ENCODE data around the gene ENOX1.

The ENOX1 gene

DNA sequence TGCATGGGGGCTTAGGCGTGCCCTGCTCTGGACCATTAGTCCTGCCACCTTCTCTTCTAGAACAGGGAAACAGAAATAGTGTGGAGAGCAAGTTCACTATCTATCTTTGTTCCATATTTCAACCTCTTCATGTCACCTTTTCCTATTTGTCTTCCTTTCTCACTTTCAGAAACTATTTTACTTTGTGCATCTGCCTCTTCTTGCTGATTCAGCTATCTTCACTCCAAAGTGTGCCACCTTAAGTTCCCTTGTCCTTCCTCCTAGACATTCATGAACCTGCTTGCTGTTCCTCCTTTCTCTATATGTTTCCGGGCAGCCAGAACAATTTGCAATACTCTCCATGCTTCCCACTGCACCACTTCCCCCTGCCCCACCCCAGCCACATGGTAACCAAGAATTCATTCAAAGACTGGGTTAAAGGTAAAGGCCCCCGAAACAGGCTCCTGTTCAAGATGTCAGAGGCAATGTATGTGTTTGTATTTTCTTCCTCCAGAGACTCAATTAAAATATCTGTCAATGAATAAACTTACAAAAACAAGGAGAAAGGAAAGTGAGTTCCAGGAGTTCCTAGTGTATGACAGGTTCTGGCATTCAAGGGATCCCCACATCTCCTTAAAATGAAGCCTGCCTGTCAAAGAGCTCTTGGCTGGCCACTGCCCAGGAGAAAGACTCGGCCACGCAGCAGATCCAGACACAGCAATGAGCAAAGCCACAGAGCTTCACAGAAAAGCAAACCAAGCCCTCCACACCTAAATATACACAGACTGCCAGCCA lies 495.3 kb downstream of the ENOX1 start:
- Histone ChIP-seq H3K36me3 (ENCODE audit: control insufficient read depth, insufficient read depth, low read length) (no peaks in the 10 kb centered on the region), H3K9ac (ENCODE audit: low read length) (no peak overlapping the region), H3K27me3 (ENCODE audit: control insufficient read depth, insufficient read depth, low read length) (no peaks in the 10 kb centered on the region), H3K4me3 (ENCODE audit: low read length) (no peak overlapping the region), H3K9me3 (ENCODE audit: control insufficient read depth, low read length) (no peaks in the 10 kb centered on the region), H3K4me1 (ENCODE audit: control insufficient read depth, insufficient read depth, low read length) (no peaks in the 10 kb centered on the region)

DNA sequence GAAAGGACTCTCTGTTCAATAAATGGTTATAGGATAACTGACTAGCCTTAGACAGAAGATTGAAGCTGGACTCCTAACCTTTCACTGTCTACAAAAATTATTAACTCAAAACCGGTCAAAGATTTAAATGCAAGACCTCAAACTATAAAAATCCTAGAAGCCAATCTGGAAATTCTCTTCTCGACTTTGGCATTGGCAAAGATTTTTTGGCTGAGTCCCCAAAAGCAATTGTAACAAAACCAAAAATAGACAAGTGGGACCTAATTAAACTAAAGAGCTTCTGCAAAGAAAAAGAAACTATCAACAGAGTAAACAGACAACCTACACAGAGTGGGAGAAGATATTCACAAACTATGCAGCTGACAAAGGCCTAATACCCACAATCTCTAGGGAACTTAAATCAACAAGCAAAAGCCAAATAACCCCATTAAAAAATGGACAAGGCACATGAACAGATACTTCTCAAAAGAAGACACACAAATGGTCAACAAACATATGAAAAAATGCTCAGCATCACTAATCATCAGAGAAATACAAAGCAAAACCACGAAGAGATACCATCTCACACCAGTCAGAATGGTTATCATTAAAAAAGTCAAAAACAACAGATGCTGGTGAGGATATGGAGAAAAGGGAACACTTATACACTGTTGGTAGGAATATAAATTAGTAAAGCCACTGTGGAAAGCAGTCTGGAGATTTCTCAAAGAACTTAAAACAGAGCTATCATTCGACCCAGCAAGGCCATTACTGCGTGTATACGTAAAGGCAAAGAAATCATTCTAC lies 497.1 kb downstream of the ENOX1 start:
- Histone ChIP-seq H3K9me3 (ENCODE audit: control insufficient read depth, low read length) (no peaks in the 10 kb centered on the region), H3K4me1 (ENCODE audit: control insufficient read depth, insufficient read depth, low read length) (no peaks in the 10 kb centered on the region), H3K27me3 (ENCODE audit: control insufficient read depth, insufficient read depth, low read length) (no peaks in the 10 kb centered on the region), H3K36me3 (ENCODE audit: control insufficient read depth, insufficient read depth, low read length) (no peaks in the 10 kb centered on the region), H3K4me3 (ENCODE audit: low read length) (no peak overlapping the region), H3K9ac (ENCODE audit: low read length) (no peak overlapping the region)

DNA sequence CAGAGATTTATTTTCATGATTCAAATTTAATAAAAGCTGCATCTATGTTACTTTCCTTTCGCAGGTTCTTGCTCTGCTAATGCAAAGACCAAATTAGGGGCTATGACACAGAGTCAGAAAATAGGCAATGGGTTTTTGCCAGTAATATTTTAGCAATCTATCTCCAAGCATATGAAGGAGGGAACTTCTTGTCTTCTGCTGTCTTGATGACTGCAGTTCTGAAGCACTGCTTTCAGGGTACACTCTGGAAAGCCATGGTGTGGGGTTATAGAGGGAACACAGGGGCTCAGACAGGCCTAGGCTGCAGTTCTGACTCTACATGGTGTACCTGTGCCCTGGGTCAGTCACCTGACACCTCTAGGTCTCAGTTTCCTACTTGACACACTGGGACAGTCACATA lies 500.0 kb downstream of the ENOX1 start:
- no peak overlapping the region for H3K9ac ChIP-seq (ENCODE audit: low read length)
- no peaks in the 10 kb centered on the region for H3K9me3 ChIP-seq (ENCODE audit: control insufficient read depth, low read length)
- no peak overlapping the region for H3K4me3 ChIP-seq (ENCODE audit: low read length)
- H3K4me1 ChIP-seq (ENCODE audit: control insufficient read depth, insufficient read depth, low read length) = peaks cover 3% of the 10 kb centered on the region
- no peaks in the 10 kb centered on the region for H3K27me3 ChIP-seq (ENCODE audit: control insufficient read depth, insufficient read depth, low read length)
- no peaks in the 10 kb centered on the region for H3K36me3 ChIP-seq (ENCODE audit: control insufficient read depth, insufficient read depth, low read length)

DNA sequence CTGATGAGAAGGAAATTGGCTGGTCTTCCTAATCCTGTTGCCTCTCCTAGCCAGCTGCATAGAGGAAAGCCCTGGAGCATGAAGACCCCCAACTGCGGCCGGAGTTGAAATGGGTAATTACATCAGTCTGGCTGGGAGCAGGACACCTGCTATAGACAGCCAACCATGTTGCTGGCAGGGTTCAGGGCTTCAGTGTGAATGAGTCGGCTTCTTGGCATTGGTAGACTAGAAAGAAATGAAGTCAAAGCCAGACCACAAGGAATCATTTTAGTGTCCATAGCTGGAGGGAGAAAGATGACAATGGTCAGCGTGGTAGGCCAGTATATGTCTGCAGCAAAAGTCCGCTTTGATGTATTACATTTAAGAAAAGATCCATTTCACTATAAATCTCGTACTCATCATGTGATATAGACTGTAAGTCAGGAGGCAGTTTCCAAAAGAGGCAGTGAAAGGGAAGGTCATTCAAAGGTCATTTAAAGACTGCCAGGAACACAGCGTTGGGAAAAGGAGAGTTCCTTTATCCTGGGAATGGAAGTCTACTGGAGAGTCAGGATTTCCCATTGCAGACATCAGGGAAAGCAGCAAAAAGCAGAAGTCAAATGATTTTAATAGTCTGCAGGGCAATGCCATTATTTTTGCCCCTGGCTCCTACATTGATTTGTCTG lies 500.7 kb downstream of the ENOX1 start:
- H3K4me1 ChIP-seq (ENCODE audit: control insufficient read depth, insufficient read depth, low read length) = peaks cover 3% of the 10 kb centered on the region
- H3K27me3 ChIP-seq (ENCODE audit: control insufficient read depth, insufficient read depth, low read length) = no peaks in the 10 kb centered on the region
- H3K4me3 ChIP-seq (ENCODE audit: low read length) = no peak overlapping the region
- H3K9ac ChIP-seq (ENCODE audit: low read length) = no peak overlapping the region
- H3K36me3 ChIP-seq (ENCODE audit: control insufficient read depth, insufficient read depth, low read length) = no peaks in the 10 kb centered on the region
- H3K9me3 ChIP-seq (ENCODE audit: control insufficient read depth, low read length) = no peaks in the 10 kb centered on the region

DNA sequence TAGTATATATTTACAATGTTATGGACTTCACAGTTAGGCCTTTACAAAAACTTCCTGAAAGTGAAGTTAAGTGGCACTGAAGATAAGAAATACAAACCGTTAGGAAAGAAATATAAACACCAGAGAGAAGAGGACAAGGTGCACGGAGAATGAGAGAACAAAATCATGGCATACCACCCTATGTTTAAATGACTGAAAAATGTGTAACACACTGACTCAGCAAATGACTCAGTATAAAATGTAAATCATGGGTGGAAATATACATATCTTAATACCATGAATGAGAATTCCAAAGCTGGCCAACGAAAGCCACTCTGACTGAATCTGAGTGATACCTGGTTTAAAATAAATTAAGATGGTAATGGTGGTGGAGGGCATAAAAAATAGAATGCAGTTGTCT lies 502.6 kb downstream of the ENOX1 start:
- no peaks in the 10 kb centered on the region for H3K27me3 ChIP-seq (ENCODE audit: control insufficient read depth, insufficient read depth, low read length)
- H3K9ac ChIP-seq (ENCODE audit: low read length) = no peak overlapping the region
- peaks cover 3% of the 10 kb centered on the region for H3K4me1 ChIP-seq (ENCODE audit: control insufficient read depth, insufficient read depth, low read length)
- no peak overlapping the region for H3K4me3 ChIP-seq (ENCODE audit: low read length)
- no peaks in the 10 kb centered on the region for H3K36me3 ChIP-seq (ENCODE audit: control insufficient read depth, insufficient read depth, low read length)
- no peaks in the 10 kb centered on the region for H3K9me3 ChIP-seq (ENCODE audit: control insufficient read depth, low read length)

DNA sequence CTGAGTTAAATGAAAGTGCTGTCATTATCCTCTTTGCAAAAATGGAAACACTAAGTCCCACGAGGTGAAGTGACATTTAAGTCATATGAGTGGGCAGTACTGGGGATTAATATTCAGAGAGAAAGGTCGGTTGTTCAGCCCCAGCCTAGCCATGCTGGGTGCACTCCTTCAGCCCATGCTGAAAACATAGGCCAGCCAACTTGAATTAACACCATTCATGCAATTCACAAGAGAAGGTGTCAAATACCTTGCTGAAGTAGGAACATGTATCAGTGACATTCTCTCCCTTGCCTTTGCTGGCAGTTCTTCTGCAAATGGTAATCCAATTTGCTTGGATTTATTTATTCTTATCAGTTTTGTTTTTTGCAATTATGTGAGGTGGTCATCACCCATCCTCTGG lies 507.1 kb downstream of the ENOX1 start:
- H3K27me3 ChIP-seq (ENCODE audit: control insufficient read depth, insufficient read depth, low read length) = no peaks in the 10 kb centered on the region
- no peak overlapping the region for H3K4me3 ChIP-seq (ENCODE audit: low read length)
- H3K9ac ChIP-seq (ENCODE audit: low read length) = no peak overlapping the region
- no peaks in the 10 kb centered on the region for H3K36me3 ChIP-seq (ENCODE audit: control insufficient read depth, insufficient read depth, low read length)
- no peaks in the 10 kb centered on the region for H3K9me3 ChIP-seq (ENCODE audit: control insufficient read depth, low read length)
- peaks cover 15% of the 10 kb centered on the region for H3K4me1 ChIP-seq (ENCODE audit: control insufficient read depth, insufficient read depth, low read length)

DNA sequence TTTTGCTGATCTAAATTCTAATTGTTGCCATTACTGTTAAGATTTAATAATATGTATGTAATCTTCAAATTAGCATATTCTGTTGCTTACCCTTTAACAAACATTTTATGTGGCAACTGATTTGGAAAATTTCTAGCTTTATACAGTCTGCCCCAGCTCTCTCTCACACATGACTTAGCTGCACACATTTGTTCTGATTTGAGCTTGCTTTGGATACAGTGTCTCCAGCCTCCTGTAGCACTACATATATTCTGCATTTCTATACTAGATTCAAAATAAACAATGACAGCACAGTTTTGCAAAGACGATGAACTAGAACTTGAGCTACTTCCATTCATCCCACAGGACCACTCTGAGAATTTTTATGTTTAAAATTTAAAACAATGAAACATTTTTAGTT lies 508.6 kb downstream of the ENOX1 start:
- H3K4me3 ChIP-seq (ENCODE audit: low read length) = no peak overlapping the region

DNA sequence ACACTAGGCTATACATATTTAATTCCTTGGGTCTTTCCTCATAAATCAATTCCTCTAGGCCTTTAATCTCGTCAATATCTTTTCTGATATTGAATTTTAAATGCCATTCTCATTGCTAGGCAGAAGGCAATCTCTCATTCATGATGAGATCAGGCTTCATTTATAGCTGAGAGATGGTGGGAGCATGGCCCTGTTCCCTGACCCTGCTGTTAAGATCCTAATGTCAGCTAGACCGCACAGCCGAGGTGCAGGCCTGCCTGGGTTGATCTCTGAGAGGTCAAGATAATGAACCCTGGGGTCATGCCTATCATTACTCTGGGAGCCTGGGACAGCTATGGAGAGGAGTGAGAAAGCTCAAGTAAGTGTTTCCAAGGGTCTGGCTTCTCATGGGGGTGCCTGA lies 509.6 kb downstream of the ENOX1 start:
- Histone ChIP-seq H3K9ac (ENCODE audit: low read length) (no peak overlapping the region), H3K4me3 (ENCODE audit: low read length) (no peak overlapping the region), H3K4me1 (ENCODE audit: control insufficient read depth, insufficient read depth, low read length) (peaks cover 13% of the 10 kb centered on the region), H3K27me3 (ENCODE audit: control insufficient read depth, insufficient read depth, low read length) (no peaks in the 10 kb centered on the region), H3K9me3 (ENCODE audit: control insufficient read depth, low read length) (no peaks in the 10 kb centered on the region), H3K36me3 (ENCODE audit: control insufficient read depth, insufficient read depth, low read length) (no peaks in the 10 kb centered on the region)

More for the DNA sequence above, 508.6 kb downstream of the ENOX1 start:
- Histone ChIP-seq H3K36me3 (ENCODE audit: control insufficient read depth, insufficient read depth, low read length) (no peaks in the 10 kb centered on the region), H3K27me3 (ENCODE audit: control insufficient read depth, insufficient read depth, low read length) (no peaks in the 10 kb centered on the region), H3K9me3 (ENCODE audit: control insufficient read depth, low read length) (no peaks in the 10 kb centered on the region), H3K9ac (ENCODE audit: low read length) (no peak overlapping the region), H3K4me1 (ENCODE audit: control insufficient read depth, insufficient read depth, low read length) (peaks cover 13% of the 10 kb centered on the region)

DNA sequence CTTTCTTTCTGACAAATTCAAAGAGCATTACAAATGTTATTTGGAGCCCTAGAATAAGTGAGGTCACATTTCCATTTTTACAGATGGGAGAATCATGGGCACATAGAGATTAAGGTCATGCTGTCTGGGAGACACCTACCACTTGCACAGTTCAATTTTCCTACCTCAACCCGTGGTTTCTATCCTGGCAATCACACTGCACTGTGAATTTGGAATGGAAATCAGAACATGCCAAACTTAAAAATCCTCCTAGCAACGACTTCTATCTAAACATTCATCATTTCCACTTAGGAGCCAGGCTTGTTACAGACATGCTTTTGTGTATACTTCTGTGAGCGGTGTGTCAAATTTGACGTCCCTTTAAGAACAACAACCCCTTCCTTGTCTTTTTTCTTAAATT lies 511.9 kb downstream of the ENOX1 start:
- Histone ChIP-seq H3K36me3 (ENCODE audit: control insufficient read depth, insufficient read depth, low read length) (no peaks in the 10 kb centered on the region), H3K4me3 (ENCODE audit: low read length) (no peak overlapping the region), H3K9ac (ENCODE audit: low read length) (no peak overlapping the region), H3K4me1 (ENCODE audit: control insufficient read depth, insufficient read depth, low read length) (peaks cover 27% of the 10 kb centered on the region), H3K9me3 (ENCODE audit: control insufficient read depth, low read length) (no peaks in the 10 kb centered on the region), H3K27me3 (ENCODE audit: control insufficient read depth, insufficient read depth, low read length) (no peaks in the 10 kb centered on the region)

DNA sequence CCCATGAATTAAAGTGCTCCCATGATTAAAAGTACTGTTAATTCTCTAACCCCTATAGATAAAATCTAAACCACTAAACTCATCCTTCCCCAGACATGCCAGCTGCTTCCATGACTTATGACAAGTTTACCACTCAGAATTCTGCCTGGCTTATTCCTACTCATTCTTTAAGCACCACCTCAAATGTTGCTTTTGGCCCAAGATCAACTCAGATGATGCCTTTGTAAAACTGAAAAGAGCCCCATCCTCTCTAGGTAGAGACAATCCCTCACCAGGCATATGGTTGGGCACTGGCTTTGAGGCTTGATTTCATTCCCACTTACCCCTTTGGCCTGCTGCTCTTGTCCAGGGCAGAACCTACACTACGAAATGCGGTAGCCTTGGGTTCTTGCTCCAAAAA lies 513.4 kb downstream of the ENOX1 start:
- no peaks in the 10 kb centered on the region for H3K36me3 ChIP-seq (ENCODE audit: control insufficient read depth, insufficient read depth, low read length)
- no peaks in the 10 kb centered on the region for H3K9me3 ChIP-seq (ENCODE audit: control insufficient read depth, low read length)
- H3K9ac ChIP-seq (ENCODE audit: low read length) = no peak overlapping the region
- H3K4me1 ChIP-seq (ENCODE audit: control insufficient read depth, insufficient read depth, low read length) = peaks cover 35% of the 10 kb centered on the region
- H3K27me3 ChIP-seq (ENCODE audit: control insufficient read depth, insufficient read depth, low read length) = no peaks in the 10 kb centered on the region
- no peak overlapping the region for H3K4me3 ChIP-seq (ENCODE audit: low read length)

DNA sequence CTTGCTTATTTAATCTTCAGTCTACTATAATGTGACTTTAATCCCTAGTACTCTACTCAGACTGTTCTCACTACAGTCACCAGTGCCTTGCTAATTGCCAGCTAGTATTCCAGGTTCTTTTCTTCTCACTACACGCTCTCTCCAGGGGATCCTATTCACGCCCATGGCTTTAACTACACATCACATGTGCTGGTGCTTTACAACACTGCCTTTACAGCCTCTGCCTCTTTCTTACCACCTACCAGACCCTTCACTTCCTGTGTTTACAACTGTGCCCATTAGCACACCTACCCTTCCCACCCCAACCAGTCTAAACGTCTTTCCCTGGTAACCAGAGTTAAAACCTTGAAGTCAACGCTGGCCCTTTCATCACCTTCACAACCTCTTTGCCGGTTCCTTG lies 513.9 kb downstream of the ENOX1 start:
- Histone ChIP-seq H3K36me3 (ENCODE audit: control insufficient read depth, insufficient read depth, low read length) (no peaks in the 10 kb centered on the region), H3K27me3 (ENCODE audit: control insufficient read depth, insufficient read depth, low read length) (no peaks in the 10 kb centered on the region), H3K9me3 (ENCODE audit: control insufficient read depth, low read length) (no peaks in the 10 kb centered on the region), H3K4me1 (ENCODE audit: control insufficient read depth, insufficient read depth, low read length) (peaks cover 35% of the 10 kb centered on the region), H3K9ac (ENCODE audit: low read length) (no peak overlapping the region), H3K4me3 (ENCODE audit: low read length) (no peak overlapping the region)

DNA sequence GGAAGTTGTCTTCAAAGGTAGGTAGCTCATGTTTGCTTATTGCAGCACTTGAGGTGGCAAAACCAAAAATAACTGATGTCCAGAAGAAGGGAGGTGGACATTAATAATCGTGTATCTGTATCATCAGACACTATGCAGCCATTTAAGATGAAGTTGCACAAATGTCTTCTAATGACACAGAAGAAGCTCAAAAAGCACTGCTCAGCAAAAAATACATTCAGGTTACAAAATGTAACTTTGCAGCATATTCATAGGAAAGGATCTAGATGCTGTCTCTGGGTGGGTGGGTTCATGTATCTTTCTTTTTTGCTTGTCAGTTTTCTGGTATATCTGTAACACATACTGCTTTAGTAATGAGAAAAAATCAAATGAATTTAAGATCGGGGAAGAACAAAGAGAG lies 515.6 kb downstream of the ENOX1 start:
- peaks cover 35% of the 10 kb centered on the region for H3K4me1 ChIP-seq (ENCODE audit: control insufficient read depth, insufficient read depth, low read length)
- H3K36me3 ChIP-seq (ENCODE audit: control insufficient read depth, insufficient read depth, low read length) = no peaks in the 10 kb centered on the region

More for the DNA sequence above, 515.6 kb downstream of the ENOX1 start:
- no peak overlapping the region for H3K9ac ChIP-seq (ENCODE audit: low read length)
- no peaks in the 10 kb centered on the region for H3K9me3 ChIP-seq (ENCODE audit: control insufficient read depth, low read length)
- H3K27me3 ChIP-seq (ENCODE audit: control insufficient read depth, insufficient read depth, low read length) = no peaks in the 10 kb centered on the region
- no peak overlapping the region for H3K4me3 ChIP-seq (ENCODE audit: low read length)
